Measurements from ENCODE around the gene RC3H1.
A peak's percentile ranks its signal among the peaks of the same experiment; 100 is the strongest.
"Not testable (repeated sequence)": the region's sequence is repeated elsewhere in the genome, so short reads cannot be mapped to it uniquely, and the experiment has no call there.

Gene RC3H1

DNA sequence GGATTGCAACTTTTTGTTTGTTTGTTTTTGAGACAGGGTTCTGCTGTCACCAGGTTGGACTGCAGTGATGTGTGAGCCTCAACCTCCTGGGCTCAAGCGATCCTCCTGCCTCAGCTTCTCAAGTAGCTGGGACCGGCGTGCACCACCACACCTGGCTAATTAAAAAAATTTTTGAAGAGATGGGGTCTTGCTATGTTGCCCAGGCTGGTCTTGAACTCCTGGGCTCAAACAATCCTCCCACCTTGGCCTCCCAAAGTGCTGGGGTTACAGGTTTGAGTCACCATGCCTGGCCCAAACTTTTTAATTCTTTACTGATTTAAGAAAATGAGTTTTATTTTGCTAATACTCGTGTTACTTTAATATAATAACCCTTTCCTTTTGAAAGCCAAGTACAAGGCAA lies 73.6 kb downstream of the RC3H1 start:
- DNase-seq (ENCODE audit: low read depth in 3 of 3, low spot score in 1 of 3), result no peak

DNA sequence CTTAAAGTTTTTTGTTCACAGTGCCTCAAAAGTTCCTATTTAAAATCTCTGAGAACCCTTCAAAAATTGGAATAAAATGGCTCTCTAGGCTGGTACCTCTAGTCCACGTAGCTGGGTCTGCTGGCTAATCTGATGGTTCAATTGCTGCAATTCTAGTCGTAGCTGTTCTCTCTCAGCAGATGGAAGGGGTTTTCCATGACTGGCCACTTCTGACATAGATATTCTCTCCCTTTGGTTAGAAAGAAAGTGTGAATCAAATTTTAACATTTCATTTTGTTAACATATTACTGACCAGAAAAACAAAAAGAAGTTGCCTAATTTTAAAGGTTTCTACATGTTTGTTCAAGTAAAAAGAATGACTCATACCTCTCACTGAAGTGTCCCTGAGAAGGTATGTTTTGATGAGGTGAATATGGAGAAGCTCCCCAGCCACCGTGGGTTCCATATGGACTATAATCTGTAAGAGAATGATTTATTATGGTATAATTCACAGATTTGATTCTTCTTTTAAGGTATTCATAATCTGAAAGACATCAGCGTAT lies 75.7 kb downstream of the RC3H1 start:
- no peak for DNase-seq (ENCODE audit: low read depth in 3 of 3, low spot score in 1 of 3)

GRCh38 chr1:173937062-173937461 lies 85.1 kb downstream of the RC3H1 start:
- DNase-seq (ENCODE audit: low read depth in 3 of 3, low spot score in 1 of 3), result no peak

GRCh38 chr1:173934440-173934839 lies 87.7 kb downstream of the RC3H1 start:
- no peak for DNase-seq (ENCODE audit: low read depth in 3 of 3, low spot score in 1 of 3)

GRCh38 chr1:173930541-173930940 lies 91.6 kb downstream of the RC3H1 start:
- not testable (repeated sequence) for DNase-seq (ENCODE audit: low read depth in 3 of 3, low spot score in 1 of 3)

DNA sequence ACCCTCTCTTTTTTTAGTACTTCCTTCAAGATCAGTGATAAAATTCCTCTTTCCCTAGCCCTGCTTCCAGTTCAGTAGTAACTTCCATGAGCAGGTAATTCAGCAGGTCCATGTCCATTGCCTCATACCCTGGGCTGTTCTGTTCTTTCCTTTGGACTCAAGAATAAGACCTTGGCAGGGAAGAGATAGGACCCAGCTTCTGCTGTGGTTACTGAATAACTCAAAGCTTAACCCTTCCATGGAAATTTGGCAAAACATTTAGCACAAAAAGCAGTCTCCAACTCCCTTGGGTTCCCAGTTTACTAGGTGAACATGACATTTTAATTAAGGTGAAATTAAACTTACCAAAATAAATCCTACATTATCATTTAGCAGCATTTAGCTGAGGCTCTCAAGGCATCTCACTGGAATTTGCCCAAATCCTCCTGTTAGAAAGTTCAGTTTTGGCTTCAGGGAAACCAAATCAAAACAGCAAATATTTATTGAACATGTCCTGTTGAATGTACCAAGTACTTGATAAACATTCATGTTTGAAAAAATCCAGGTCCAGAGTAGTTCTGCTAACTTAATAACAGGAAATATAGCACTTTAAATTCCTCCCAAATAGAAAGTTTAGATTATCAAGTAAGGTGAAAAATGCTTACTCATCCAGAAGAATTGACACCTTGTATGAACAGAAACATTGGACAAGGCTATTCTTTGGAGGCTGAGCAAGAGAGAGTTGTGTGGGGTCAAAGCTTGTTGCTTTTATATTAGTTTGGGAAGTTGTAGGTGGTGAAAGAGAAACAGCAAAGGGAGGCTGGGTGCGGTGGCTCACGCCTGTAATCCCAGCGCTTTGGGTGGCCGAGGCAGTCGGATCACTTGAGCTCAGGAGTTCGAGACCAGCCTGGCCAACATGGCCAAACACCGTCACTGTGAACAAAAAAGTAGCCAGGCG lies 96.6 kb downstream of the RC3H1 start:
- DNase-seq (ENCODE audit: low read depth in 3 of 3, low spot score in 1 of 3), result no peak

GRCh38 chr1:173920861-173921260 lies 101.3 kb downstream of the RC3H1 start:
- DNase-seq (ENCODE audit: low read depth in 3 of 3, low spot score in 1 of 3), result no peak

DNA sequence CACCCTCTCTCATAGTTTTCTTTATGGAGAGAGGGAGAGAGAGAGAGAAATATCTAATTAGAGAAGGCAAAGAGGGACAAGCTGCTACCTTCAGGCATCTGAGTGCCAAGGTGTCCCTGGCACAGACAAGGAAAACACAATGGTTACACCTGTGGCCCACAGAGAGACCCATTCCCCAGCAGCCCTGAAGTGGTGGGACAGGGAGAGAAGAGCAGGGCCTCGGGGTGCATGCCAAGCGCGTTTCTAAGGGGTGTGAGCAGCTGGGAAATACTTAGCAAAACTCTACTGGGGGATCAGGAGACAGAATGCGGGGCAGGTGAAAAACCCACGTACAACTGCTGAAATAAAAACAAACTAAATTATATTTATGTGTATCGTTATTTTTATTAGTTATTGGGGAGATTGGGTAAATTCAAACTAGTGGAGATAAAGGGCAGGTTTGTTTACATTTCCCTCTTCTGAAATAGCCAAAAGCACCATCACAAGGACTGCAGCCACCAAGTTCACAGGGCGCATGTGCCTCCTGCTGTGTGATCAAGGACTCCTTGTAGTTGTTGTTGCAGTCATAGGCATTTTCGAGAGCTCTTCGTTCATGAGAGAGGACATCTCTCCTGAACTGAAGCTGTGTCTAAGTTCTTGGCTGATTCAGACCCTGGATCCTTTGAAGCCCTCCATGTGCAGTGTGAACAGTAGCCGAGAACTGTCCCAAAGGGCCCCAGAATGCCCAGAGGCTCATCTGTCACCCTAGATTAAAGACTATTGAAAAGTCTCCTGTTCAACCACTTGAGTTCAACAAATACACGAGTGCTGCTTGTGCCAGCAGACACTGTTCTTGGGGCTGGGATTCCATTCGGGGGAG lies 104.3 kb downstream of the RC3H1 start:
- DNase-seq (ENCODE audit: low read depth in 3 of 3, low spot score in 1 of 3), result no peak

DNA sequence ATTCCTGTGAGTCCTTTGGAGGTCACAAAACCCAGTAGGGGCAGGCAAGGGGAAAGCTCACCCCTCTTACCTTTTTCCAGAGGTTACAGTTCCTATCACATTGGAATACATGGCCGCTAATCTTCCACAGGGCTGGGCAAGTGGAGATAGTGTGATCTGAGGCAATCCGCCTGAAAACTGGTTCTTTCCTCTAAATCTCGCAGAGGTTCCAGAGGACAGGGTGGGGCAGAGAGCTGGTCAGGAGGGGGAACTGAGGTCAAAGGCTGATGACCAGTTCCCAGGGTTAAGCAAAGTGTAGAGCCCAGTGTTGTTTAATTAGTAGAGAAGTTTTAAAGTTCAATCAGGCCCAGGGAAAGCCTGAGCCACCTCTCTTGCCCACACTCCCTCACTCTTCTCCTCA lies 105.0 kb downstream of the RC3H1 start, which contains the start of gene SERPINC1:
Gene SERPINC1 (minus strand): TSS at position 179 of the 400 bp plus-strand sequence. CDS start 68 bp downstream, at position 111.
- no peak for DNase-seq (ENCODE audit: low read depth in 3 of 3, low spot score in 1 of 3)

- no peak for DNase-seq (ENCODE audit: low read depth in 3 of 3, low spot score in 1 of 3)
Observed at GRCh38 chr1:173916667-173917066, 105.5 kb downstream of the RC3H1 start.

- no peak for DNase-seq (ENCODE audit: low read depth in 3 of 3, low spot score in 1 of 3)
Observed at GRCh38 chr1:173915596-173915995, 106.6 kb downstream of the RC3H1 start.

- DNase-seq (ENCODE audit: low read depth in 3 of 3, low spot score in 1 of 3), result peak in 1 of 3 donors; percentile 5
Observed at GRCh38 chr1:173914366-173914871, 107.7 kb downstream of the RC3H1 start.

- no peak for DNase-seq (ENCODE audit: low read depth in 3 of 3, low spot score in 1 of 3)
Observed at GRCh38 chr1:173913111-173913510, 109.0 kb downstream of the RC3H1 start.

GRCh38 chr1:173903827-173904531 lies 118.2 kb downstream of the RC3H1 start:
- no peak for DNase-seq (ENCODE audit: low read depth in 3 of 3, low spot score in 1 of 3)

- no peak for DNase-seq (ENCODE audit: low read depth in 3 of 3, low spot score in 1 of 3)
Observed at GRCh38 chr1:173900992-173901391, 121.2 kb downstream of the RC3H1 start.

GRCh38 chr1:173900427-173900826 lies 121.7 kb downstream of the RC3H1 start:
- DNase-seq (ENCODE audit: low read depth in 3 of 3, low spot score in 1 of 3), result no peak

DNA sequence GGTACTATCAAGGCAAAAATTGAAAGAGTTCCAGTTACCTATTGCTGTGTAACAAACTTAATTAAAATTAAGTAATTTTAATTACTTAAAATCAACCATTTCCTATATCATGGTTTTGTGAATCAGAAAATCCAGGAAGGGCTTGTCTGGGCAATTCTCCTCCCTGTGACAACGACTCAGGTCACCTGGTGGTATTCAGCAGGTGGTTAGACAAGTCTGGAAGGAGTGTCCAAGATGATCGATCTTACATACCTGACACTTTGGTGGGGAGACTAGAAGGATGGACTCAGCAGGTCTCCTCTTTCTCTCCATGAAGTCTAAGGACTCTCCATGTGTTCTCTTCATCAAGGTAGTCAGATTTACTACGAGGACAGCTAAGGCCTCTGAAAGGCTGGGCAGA lies 128.0 kb downstream of the RC3H1 start:
- no peak for DNase-seq (ENCODE audit: low read depth in 3 of 3, low spot score in 1 of 3)

- no peak for DNase-seq (ENCODE audit: low read depth in 3 of 3, low spot score in 1 of 3)
Observed at GRCh38 chr1:173893611-173894010, 128.5 kb downstream of the RC3H1 start.

GRCh38 chr1:173889885-173890284 lies 132.3 kb downstream of the RC3H1 start:
- no peak for DNase-seq (ENCODE audit: low read depth in 3 of 3, low spot score in 1 of 3)

- DNase-seq (ENCODE audit: low read depth in 3 of 3, low spot score in 1 of 3), result no peak
Observed at GRCh38 chr1:173888749-173889148, 133.4 kb downstream of the RC3H1 start.

GRCh38 chr1:173887627-173888026 lies 134.5 kb downstream of the RC3H1 start:
- no peak for DNase-seq (ENCODE audit: low read depth in 3 of 3, low spot score in 1 of 3)
